HG02885 (cell line): ENCODE measurements around the gene RPS27A.
"Not testable (repeated sequence)": the region's sequence is repeated elsewhere in the genome, so short reads cannot be mapped to it uniquely, and the experiment has no call there.

ENCODE experiments used
- ATAC-seq: cut with Tn5 transposase; IDR thresholded peaks from one replicate; pipeline ENCODE4 v1.9.1; 2021; ENCODE audit warnings: mild to moderate bottlenecking; ENCODE audit not compliant: unreplicated experiment, poor library complexity

Gene RPS27A

GRCh38 chr2:55236992-55237543 lies 4.6 kb downstream of the RPS27A start:
- ATAC-seq: no peak

- no peak for ATAC-seq
These were observed 7.3 kb downstream of the RPS27A start for GRCh38 chr2:55239656-55240222.

GRCh38 chr2:55241582-55241981 lies 9.1 kb downstream of the RPS27A start:
- not testable (repeated sequence) for ATAC-seq

GRCh38 chr2:55242617-55243016 lies 10.1 kb downstream of the RPS27A start:
- ATAC-seq: no peak

- no peak for ATAC-seq
These were observed 12.9 kb downstream of the RPS27A start for GRCh38 chr2:55245411-55245810.

- ATAC-seq: no peak
These were observed 14.5 kb downstream of the RPS27A start for GRCh38 chr2:55247025-55247424.

- ATAC-seq: no peak
These were observed 20.3 kb downstream of the RPS27A start for GRCh38 chr2:55252832-55253231.

- not testable (repeated sequence) for ATAC-seq
These were observed 27.1 kb downstream of the RPS27A start for GRCh38 chr2:55259586-55259985.

- ATAC-seq: no peak
These were observed 35.9 kb downstream of the RPS27A start for GRCh38 chr2:55268288-55268906.

- peak; percentile 99 for ATAC-seq
These were observed 36.6 kb downstream of the RPS27A start, which contains the start of gene MTIF2 for GRCh38 chr2:55268907-55269644. TSS of gene MTIF2 (minus strand) at chr2:55269231. CDS start at chr2:55263858, 5,373 bp downstream.

GRCh38 chr2:55269645-55269990 lies 37.1 kb downstream of the RPS27A start:
- ATAC-seq: no peak

GRCh38 chr2:55274346-55274745 lies 41.9 kb downstream of the RPS27A start:
- ATAC-seq: not testable (repeated sequence)

- ATAC-seq: no peak
These were observed 44.8 kb downstream of the RPS27A start for GRCh38 chr2:55277310-55277709.

- not testable (repeated sequence) for ATAC-seq
These were observed 46.8 kb downstream of the RPS27A start for GRCh38 chr2:55279214-55279835.

GRCh38 chr2:55279859-55280424 lies 47.5 kb downstream of the RPS27A start:
- ATAC-seq: not testable (repeated sequence)

GRCh38 chr2:55280851-55281546 lies 48.5 kb downstream of the RPS27A start:
- not testable (repeated sequence) for ATAC-seq

- ATAC-seq: peak; percentile 96
These were observed 49.8 kb downstream of the RPS27A start for GRCh38 chr2:55282110-55282917.

GRCh38 chr2:55283083-55283482 lies 50.6 kb downstream of the RPS27A start:
- ATAC-seq: no peak
